KG1 (cell line): Measurements from ENCODE around the gene TSPAN31.
"Not testable (repeated sequence)": the region's sequence is repeated elsewhere in the genome, so short reads cannot be mapped to it uniquely, and the experiment has no call there.

Experiments used
- DNase-seq: peaks from one replicate; lab custom pipeline; 2025; lab: John Stamatoyannopoulos, UW

The TSPAN31 gene

GRCh38 chr12:57767305-57767698, 22.5 kb downstream of the TSPAN31 start:
- DNase-seq = no peak

GRCh38 chr12:57767876-57768275, 23.0 kb downstream of the TSPAN31 start:
- no peak for DNase-seq

- no peak for DNase-seq
These were observed 24.8 kb downstream of the TSPAN31 start for GRCh38 chr12:57769594-57769993.

- DNase-seq = no peak
These were observed 25.9 kb downstream of the TSPAN31 start for GRCh38 chr12:57770734-57771133.

GRCh38 chr12:57771236-57771872, 26.5 kb downstream of the TSPAN31 start:
- peak; percentile 51 for DNase-seq

GRCh38 chr12:57771873-57772428, 27.1 kb downstream of the TSPAN31 start, which contains the start of gene METTL1:
Gene METTL1 (minus strand): TSS chr12:57772105. CDS start chr12:57772083, 22 bp downstream.
- DNase-seq = peak; percentile 51

GRCh38 chr12:57772429-57773322, 27.8 kb downstream of the TSPAN31 start, which contains the start of gene EEF1AKMT3:
Gene EEF1AKMT3 (plus strand): TSS chr12:57772614. CDS start chr12:57772725, 111 bp downstream.
- DNase-seq = no peak

GRCh38 chr12:57774634-57775033, 29.8 kb downstream of the TSPAN31 start:
- DNase-seq = not testable (repeated sequence)

- no peak for DNase-seq
These were observed 30.2 kb downstream of the TSPAN31 start for GRCh38 chr12:57775044-57775443.

GRCh38 chr12:57775563-57776246, 30.9 kb downstream of the TSPAN31 start:
- no peak for DNase-seq

GRCh38 chr12:57776247-57776587, 31.4 kb downstream of the TSPAN31 start:
- no peak for DNase-seq

- no peak for DNase-seq
These were observed 32.5 kb downstream of the TSPAN31 start for GRCh38 chr12:57777367-57777766.

- no peak for DNase-seq
These were observed 33.1 kb downstream of the TSPAN31 start for GRCh38 chr12:57777911-57778310.

GRCh38 chr12:57779736-57780135, 34.9 kb downstream of the TSPAN31 start:
- DNase-seq = no peak

- no peak for DNase-seq
These were observed 35.6 kb downstream of the TSPAN31 start for GRCh38 chr12:57780284-57780897.

GRCh38 chr12:57781244-57781643, 36.4 kb downstream of the TSPAN31 start:
- DNase-seq = no peak

- DNase-seq = no peak
These were observed 37.0 kb downstream of the TSPAN31 start for GRCh38 chr12:57781801-57782200.

- DNase-seq = no peak
These were observed 37.4 kb downstream of the TSPAN31 start for GRCh38 chr12:57782243-57782607.

GRCh38 chr12:57782608-57783465, 38.0 kb downstream of the TSPAN31 start, which contains the start of gene TSFM:
Gene TSFM (plus strand): TSS chr12:57782787. CDS start chr12:57782802, 15 bp downstream.
- DNase-seq = peak; percentile 46

- DNase-seq = no peak
These were observed 38.6 kb downstream of the TSPAN31 start for GRCh38 chr12:57783466-57783801.

- DNase-seq = no peak
These were observed 39.0 kb downstream of the TSPAN31 start for GRCh38 chr12:57783861-57784260.
